HEK293 (cell line): Measurements from ENCODE around the gene LOXL1.

Experiments used
- CTCF ChIA-PET: fragments of 350-600 bp; formaldehyde crosslinking; extraction: SDS; loops from one replicate; lab custom pipeline; 2021; ENCODE audit warnings: antibody characterized with exemption; lab: Yijun Ruan, JAX
- POLR2A ChIA-PET: fragments of 300-600 bp; formaldehyde crosslinking; extraction: SDS; loops from one replicate; lab custom pipeline; 2020; ENCODE audit warnings: antibody characterized with exemption, inconsistent platforms; lab: Yijun Ruan, JAX
- H3K27ac ChIP-seq: fragments of 200-500 bp; sonication (Bioruptor generic); 2 replicates; pipeline ENCODE4 v1.5.1; 2014; ENCODE audit warnings: low read depth, low read length, control low read depth, inconsistent platforms; ENCODE audit errors: extremely low read depth
- H3K36me3 ChIP-seq, 2 experiments: fragments of 200-500 bp in 1 of 2; sonication (Bioruptor generic) in 1 of 2; 1 replicate in 1 of 2; 2 replicates in 1 of 2; pipeline ENCODE4 v1.5.1; 2014 to 2017; ENCODE audit warnings: inconsistent platforms in 2 of 2, low read length in 2 of 2; ENCODE audit not compliant: control insufficient read depth in 2 of 2, insufficient read depth in 1 of 2
- H3K4me1 ChIP-seq: fragments of 200-500 bp; sonication (Bioruptor generic); 2 replicates; pipeline ENCODE4 v1.5.1; 2014; ENCODE audit warnings: mild to moderate bottlenecking, low read length, inconsistent platforms; ENCODE audit not compliant: control insufficient read depth, insufficient read depth
- H3K4me3 ChIP-seq: 2 replicates; pipeline ENCODE4 v1.5.1; 2011; ENCODE audit warnings: low read depth, mild to moderate bottlenecking, control low read depth, low read length, moderate library complexity
- H3K9me3 ChIP-seq: fragments of 200-500 bp; sonication (Bioruptor generic); 2 replicates; pipeline ENCODE4 v1.5.1; 2014; ENCODE audit warnings: low read depth, low read length, inconsistent platforms; ENCODE audit not compliant: control insufficient read depth, insufficient read depth
- EGR2 ChIP-seq: fragments of 450-650 bp; formaldehyde crosslinking; IDR thresholded peaks from 2 replicates; pipeline ENCODE4 v1.5.1; 2016; ENCODE audit warnings: low read depth, missing biosample characterization, missing genetic modification characterization
- KLF17 ChIP-seq: fragments of 450-650 bp; formaldehyde crosslinking; IDR thresholded peaks from 2 replicates; pipeline ENCODE4 v1.5.1; 2016; ENCODE audit warnings: missing biosample characterization, missing genetic modification characterization
- MEIS1 ChIP-seq: sonication (generic); formaldehyde crosslinking; IDR thresholded peaks from 2 replicates; pipeline ENCODE4 v1.8.1; 2022; ENCODE audit warnings: missing genetic modification reagents, mild to moderate bottlenecking, borderline replicate concordance
- SALL2 ChIP-seq: fragments of 450-650 bp; formaldehyde crosslinking; IDR thresholded peaks from 2 replicates; pipeline ENCODE4 v1.5.0; 2017; ENCODE audit warnings: missing biosample characterization, mild to moderate bottlenecking, missing genetic modification characterization, borderline replicate concordance
- SCRT2 ChIP-seq: fragments of 450-650 bp; formaldehyde crosslinking; IDR thresholded peaks from 2 replicates; pipeline ENCODE4 v1.5.1; 2016; ENCODE audit warnings: missing biosample characterization, missing genetic modification characterization
- SP7 ChIP-seq: fragments of 450-650 bp; formaldehyde crosslinking; IDR thresholded peaks from 2 replicates; pipeline ENCODE4 v1.5.1; 2016; ENCODE audit warnings: missing biosample characterization, missing genetic modification characterization
- WT1 ChIP-seq: fragments of 450-650 bp; formaldehyde crosslinking; IDR thresholded peaks from 2 replicates; pipeline ENCODE4 v1.5.1; 2016; ENCODE audit warnings: missing biosample characterization, missing genetic modification characterization
- ZBTB21 ChIP-seq: fragments of 450-650 bp; formaldehyde crosslinking; IDR thresholded peaks from 2 replicates; pipeline ENCODE4 v1.5.1; 2017; ENCODE audit warnings: missing biosample characterization, missing genetic modification characterization
- ZBTB49 ChIP-seq: fragments of 450-650 bp; formaldehyde crosslinking; IDR thresholded peaks from 2 replicates; pipeline ENCODE4 v1.5.1; 2016; ENCODE audit warnings: missing biosample characterization, missing genetic modification characterization, low read depth
- ZBTB8A ChIP-seq: fragments of 450-650 bp; formaldehyde crosslinking; IDR thresholded peaks from 2 replicates; pipeline ENCODE4 v1.5.1; 2016; ENCODE audit warnings: missing biosample characterization, missing genetic modification characterization
- ZNF114 ChIP-seq: fragments of 450-650 bp; formaldehyde crosslinking; IDR thresholded peaks from 2 replicates; pipeline ENCODE4 v1.5.0; 2017; ENCODE audit warnings: missing biosample characterization, missing genetic modification characterization
- ZNF24 ChIP-seq: fragments of 450-650 bp; formaldehyde crosslinking; IDR thresholded peaks from 2 replicates; pipeline ENCODE4 v1.5.1; 2016; ENCODE audit warnings: missing biosample characterization, missing genetic modification characterization
- ZNF48 ChIP-seq: fragments of 450-650 bp; formaldehyde crosslinking; IDR thresholded peaks from 2 replicates; pipeline ENCODE4 v1.5.1; 2016; ENCODE audit warnings: missing biosample characterization, missing genetic modification characterization
- ZNF580 ChIP-seq: fragments of 450-650 bp; formaldehyde crosslinking; IDR thresholded peaks from 2 replicates; pipeline ENCODE4 v1.5.1; 2016; ENCODE audit warnings: missing biosample characterization, missing genetic modification characterization
- ZNF629 ChIP-seq: fragments of 450-650 bp; formaldehyde crosslinking; IDR thresholded peaks from 2 replicates; pipeline ENCODE4 v1.5.1; 2017; ENCODE audit warnings: missing biosample characterization, missing genetic modification characterization
- ZNF747 ChIP-seq: fragments of 450-650 bp; formaldehyde crosslinking; IDR thresholded peaks from 2 replicates; pipeline ENCODE4 v1.5.1; 2016; ENCODE audit warnings: missing biosample characterization, missing genetic modification characterization
- ZSCAN5A ChIP-seq: fragments of 450-650 bp; formaldehyde crosslinking; IDR thresholded peaks from 2 replicates; pipeline ENCODE4 v1.5.1; 2016; ENCODE audit warnings: missing biosample characterization, missing genetic modification characterization
- TF ChIP-seq, protein P1 (sequence below): fragments of 450-650 bp; formaldehyde crosslinking; IDR thresholded peaks from 2 replicates; pipeline ENCODE4 v1.5.1; 2016; ENCODE audit warnings: missing biosample characterization, missing genetic modification characterization, borderline replicate concordance

Gene LOXL1

DNA sequence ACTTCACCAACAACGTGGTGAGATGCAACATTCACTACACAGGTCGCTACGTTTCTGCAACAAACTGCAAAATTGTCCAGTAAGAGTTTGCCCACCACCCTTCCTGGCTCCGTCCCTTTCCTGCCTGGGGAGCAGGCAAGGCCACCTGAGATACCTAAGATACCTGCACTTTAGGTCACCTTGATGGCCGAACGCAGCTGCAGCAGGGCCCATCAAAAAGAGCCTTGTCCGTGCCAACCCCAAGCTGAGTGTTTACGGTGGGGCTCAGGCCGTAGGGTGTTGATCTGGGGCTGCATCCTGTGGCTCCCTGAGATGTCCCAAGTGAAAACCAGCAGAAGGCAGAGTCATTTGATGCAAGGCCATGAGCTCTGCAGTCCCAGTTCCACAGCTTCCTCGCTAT is 23.2 kb downstream of the LOXL1 start:
- no peaks in the 10 kb centered on the region for H3K9me3 ChIP-seq
- H3K4me1 ChIP-seq: peaks cover 6% of the 10 kb centered on the region; the same call in 1 of the 2 replicates
- no peak for TF ChIP-seq ZBTB49 (tag by site-specific recombination)
- no peak for TF ChIP-seq EGR2 (tag by site-specific recombination)
- no peak for TF ChIP-seq ZNF629 (tag by site-specific recombination)
- no peak for TF ChIP-seq ZBTB8A
- TF ChIP-seq ZBTB21: no peak
- no peak for TF ChIP-seq ZSCAN5A (tag by site-specific recombination)
- TF ChIP-seq ZNF114: no peak
- no peak for TF ChIP-seq SCRT2 (tag by site-specific recombination)
- no peak for TF ChIP-seq KLF17 (tag by site-specific recombination)
- no peak for TF ChIP-seq ZNF24
- TF ChIP-seq ZNF48 (tag by site-specific recombination): no peak
- no peak for TF ChIP-seq WT1
- no peak for TF ChIP-seq SALL2 (tag by site-specific recombination)
- TF ChIP-seq ZNF747 (tag by site-specific recombination): no peak
- TF ChIP-seq SP7: no peak
- TF ChIP-seq ZNF580 (tag by site-specific recombination): no peak
- no peak overlapping the region for H3K27ac ChIP-seq
- ChIA-PET CTCF (interaction anchor here (0.5 to 14.4 kb wide), 9 partner anchors 11 to 373 kb away, joined by 3 to 276 read pairs (median 3); no protein-coding TSS in a partner anchor), POLR2A (no interaction called here)
- no peak overlapping the region for H3K4me3 ChIP-seq
- peaks cover 0 to 2% of the 10 kb centered on the region in 2 experiments; a peak in 1 of 3 replicates for H3K36me3 ChIP-seq

- no peak for TF ChIP-seq MEIS1 (CRISPR knock-in tag)
- TF ChIP-seq, protein P1, sequence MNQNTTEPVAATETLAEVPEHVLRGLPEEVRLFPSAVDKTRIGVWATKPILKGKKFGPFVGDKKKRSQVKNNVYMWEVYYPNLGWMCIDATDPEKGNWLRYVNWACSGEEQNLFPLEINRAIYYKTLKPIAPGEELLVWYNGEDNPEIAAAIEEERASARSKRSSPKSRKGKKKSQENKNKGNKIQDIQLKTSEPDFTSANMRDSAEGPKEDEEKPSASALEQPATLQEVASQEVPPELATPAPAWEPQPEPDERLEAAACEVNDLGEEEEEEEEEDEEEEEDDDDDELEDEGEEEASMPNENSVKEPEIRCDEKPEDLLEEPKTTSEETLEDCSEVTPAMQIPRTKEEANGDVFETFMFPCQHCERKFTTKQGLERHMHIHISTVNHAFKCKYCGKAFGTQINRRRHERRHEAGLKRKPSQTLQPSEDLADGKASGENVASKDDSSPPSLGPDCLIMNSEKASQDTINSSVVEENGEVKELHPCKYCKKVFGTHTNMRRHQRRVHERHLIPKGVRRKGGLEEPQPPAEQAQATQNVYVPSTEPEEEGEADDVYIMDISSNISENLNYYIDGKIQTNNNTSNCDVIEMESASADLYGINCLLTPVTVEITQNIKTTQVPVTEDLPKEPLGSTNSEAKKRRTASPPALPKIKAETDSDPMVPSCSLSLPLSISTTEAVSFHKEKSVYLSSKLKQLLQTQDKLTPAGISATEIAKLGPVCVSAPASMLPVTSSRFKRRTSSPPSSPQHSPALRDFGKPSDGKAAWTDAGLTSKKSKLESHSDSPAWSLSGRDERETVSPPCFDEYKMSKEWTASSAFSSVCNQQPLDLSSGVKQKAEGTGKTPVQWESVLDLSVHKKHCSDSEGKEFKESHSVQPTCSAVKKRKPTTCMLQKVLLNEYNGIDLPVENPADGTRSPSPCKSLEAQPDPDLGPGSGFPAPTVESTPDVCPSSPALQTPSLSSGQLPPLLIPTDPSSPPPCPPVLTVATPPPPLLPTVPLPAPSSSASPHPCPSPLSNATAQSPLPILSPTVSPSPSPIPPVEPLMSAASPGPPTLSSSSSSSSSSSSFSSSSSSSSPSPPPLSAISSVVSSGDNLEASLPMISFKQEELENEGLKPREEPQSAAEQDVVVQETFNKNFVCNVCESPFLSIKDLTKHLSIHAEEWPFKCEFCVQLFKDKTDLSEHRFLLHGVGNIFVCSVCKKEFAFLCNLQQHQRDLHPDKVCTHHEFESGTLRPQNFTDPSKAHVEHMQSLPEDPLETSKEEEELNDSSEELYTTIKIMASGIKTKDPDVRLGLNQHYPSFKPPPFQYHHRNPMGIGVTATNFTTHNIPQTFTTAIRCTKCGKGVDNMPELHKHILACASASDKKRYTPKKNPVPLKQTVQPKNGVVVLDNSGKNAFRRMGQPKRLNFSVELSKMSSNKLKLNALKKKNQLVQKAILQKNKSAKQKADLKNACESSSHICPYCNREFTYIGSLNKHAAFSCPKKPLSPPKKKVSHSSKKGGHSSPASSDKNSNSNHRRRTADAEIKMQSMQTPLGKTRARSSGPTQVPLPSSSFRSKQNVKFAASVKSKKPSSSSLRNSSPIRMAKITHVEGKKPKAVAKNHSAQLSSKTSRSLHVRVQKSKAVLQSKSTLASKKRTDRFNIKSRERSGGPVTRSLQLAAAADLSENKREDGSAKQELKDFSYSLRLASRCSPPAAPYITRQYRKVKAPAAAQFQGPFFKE (tag by site-specific recombination): 0 out of 2 replicates have a peak, but pooled peaks have one; percentile 49
- Histone ChIP-seq H3K27ac (no peak overlapping the region), H3K4me3 (no peak overlapping the region), H3K9me3 (no peaks in the 10 kb centered on the region), H3K4me1 (peaks cover 6% of the 10 kb centered on the region; the same call in 1 of the 2 replicates), H3K36me3 (peaks cover 0 to 2% of the 10 kb centered on the region in 2 experiments; a peak in 1 of 3 replicates)
- ChIA-PET CTCF (interaction anchor here (0.5 to 14.4 kb wide), 25 partner anchors 8 to 372 kb away, joined by 3 to 276 read pairs (median 4); partner anchors contain the start of gene PML), POLR2A (interaction anchor here (0.6 to 1.7 kb wide), 7 partner anchors 7 to 508 kb away, joined by 3 to 5 read pairs (median 4); partner anchors contain the start of gene PML)
Measured at GRCh38 chr15:73950479-73950830, 24.2 kb downstream of the LOXL1 start.
